GM18511 (cell line): ENCODE measurements around the gene MZF1.

ENCODE experiments used
- ATAC-seq: cut with Tn5 transposase; IDR thresholded peaks from one replicate; pipeline ENCODE4 v1.9.1; 2021; ENCODE audit warnings: mild to moderate bottlenecking, moderate library complexity; ENCODE audit not compliant: unreplicated experiment

Gene MZF1

GRCh38 chr19:58556622-58557220 is 16.4 kb downstream of the MZF1 start:
- ATAC-seq = no peak

- no peak for ATAC-seq
Measured at GRCh38 chr19:58555920-58556621, 17.1 kb downstream of the MZF1 start.

DNA sequence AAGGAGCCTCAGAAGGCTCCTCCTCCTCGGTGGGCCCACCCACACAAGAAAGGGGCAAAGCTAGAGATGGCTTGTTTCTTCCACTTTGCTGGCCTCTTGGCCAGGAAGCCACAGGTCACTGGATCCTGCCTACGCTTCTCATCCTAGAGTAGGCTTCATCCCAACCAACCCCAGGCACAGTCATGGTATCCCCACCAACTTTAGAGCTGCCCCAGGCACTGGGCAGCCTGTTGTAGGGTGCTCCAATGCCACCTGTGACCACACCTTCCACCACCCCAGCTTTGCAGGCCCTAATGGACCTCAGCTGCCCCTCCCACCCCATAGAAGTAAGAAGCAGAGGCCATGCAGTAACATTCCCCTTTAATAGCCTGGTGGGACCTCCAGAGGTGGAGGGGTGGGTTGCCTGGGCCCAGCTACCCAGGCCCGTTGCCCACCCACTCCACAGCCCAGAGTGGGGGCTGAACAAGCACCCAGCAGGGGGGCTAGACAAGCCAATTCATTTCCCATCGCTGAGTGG is 17.7 kb downstream of the MZF1 start:
- no peak for ATAC-seq

GRCh38 chr19:58554494-58555368 is 18.4 kb downstream of the MZF1 start, which contains the start of gene CHMP2A:
Gene CHMP2A, minus strand, starts transcription at chr19:58555105. Its CDS starts 893 bp downstream, at chr19:58554212.
- ATAC-seq = peak; percentile 37

DNA sequence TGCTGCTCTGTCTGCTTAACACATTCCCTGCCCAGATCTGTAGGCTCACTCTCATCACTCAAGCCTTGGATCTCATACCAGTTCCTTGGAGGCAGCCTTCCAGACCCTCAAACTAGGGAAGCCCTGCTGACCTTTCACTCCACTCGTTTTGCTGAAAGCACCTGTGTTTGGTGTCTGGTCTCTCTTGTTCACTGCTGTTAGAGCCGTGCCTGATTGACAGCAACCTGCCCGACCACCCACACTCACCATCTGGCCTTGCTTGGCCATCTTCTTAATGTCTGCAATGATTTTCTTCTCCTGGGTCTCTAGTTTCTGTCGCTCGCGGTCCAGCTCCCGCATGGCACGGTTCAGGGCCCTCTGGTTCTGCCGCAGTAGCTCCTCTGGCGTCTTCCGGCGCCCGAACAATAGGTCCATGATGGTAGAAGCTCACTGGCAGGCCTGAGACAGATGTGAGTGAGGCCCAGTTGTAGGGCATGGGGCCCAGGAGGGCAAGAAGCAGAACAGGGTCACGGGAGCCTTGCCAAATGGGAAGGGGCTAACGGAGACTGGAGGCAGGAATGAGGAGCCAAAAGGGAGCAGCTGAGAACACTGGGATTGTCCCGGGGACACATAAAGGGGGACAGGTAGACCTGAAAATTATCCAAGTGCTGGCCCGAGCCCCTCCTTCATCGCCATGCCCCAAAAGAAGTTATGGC is 19.2 kb downstream of the MZF1 start:
- no peak for ATAC-seq

DNA sequence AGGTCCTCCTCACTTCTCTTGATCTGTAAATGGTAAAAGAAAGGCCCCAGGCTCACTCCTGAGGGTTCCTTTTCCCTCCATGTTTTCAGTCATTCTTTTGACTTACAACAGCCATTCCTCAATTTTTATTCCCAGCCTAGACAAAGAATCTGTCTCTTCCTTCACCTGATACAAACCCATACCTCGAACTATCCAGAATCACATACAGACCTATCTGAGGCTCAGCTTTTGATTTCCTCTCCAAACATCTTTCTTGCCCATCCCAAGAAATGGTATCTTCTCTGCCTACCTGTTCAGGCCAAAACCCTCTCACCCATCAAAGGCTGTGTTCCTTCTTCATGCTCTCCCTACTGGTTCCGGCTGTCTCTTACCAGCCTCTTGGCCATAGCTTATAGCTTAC is 20.5 kb downstream of the MZF1 start:
- ATAC-seq = no peak

DNA sequence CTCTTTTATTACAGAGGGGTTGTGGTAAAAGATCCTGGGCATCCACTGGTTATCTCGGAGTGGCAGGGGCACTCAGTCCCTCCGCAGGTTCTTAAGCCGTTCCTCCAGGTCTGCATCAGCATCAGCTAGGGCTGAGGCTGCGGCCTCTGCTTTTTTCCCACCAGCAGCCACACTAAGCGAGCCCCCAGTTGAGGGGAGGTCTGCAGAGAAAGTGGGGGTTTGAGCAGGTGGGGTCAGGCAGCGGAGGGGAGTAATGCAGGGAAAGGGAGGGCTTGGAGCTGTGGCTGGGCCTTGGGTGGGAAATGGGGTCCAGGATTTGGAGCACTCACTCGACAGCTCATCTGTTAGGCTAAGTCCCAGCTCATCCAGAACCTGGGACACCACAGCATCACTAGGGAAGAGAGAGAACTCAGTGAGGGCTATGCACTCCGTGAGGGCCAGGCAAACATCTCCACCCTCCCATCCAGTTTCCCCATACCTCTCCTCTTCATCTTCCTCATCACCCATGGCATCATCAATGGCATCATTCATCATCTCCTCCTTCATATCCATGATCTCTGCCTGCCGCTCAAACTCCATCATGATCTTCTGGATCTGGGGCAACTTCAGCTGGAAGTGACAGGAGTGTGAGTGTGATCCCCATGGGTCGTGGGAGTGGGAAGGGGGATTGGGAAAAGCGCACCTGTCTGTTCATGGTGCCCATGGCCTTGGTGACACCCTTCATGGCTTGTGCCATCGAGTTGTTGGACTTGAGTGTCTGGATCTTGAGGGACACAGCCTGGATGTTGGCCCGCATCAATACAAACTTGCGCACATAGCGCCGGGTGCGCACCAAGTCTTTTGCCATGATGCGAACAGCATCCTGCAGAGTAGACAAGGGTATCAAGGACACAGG is 21.3 kb downstream of the MZF1 start:
- ATAC-seq = no peak

DNA sequence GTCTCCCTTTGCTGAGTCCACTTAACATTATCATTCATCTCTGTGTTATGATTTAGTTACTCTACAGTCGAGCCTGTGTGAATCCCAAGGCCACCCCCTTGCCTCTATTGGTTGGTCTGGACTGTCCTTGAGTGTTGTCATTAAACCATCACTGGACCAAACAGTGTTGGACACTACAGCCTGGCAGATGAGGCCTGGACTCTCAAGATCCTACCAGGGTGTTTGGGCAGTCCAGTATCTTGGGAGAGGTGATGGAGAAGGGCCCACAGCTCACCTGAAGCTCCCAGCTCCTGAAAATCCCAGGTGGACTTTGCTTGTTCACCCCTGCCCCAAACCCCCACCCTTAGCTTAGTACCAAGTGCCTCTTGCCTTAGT is 22.0 kb downstream of the MZF1 start:
- ATAC-seq = no peak

DNA sequence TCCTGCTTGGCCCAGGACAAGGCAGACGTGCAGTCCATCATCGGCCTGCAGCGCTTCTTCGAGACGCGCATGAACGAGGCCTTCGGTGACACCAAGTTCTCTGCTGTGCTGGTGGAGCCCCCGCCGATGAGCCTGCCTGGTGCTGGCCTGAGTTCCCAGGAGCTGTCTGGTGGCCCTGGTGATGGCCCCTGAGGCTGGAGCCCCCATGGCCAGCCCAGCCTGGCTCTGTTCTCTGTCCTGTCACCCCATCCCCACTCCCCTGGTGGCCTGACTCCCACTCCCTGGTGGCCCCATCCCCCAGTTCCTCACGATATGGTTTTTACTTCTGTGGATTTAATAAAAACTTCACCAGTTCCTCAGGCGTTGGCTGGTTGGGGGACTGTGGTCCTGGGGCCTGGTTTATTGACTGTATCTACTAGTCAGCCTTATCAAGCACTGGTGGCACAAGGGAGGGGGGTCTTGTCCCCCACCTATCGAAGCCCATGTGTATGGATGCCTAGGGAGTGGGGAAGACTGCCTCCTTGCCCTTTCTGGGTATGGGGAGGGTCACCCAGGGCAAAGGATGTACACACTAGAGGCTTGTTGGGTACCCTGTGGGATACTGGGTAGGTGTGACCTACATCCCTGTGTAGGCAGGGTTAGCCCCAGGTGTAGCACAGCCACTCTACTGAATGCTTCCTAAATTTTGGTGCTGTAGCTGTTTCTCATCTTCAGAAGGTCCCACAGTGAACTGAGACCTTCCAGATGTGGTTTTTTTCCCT is 22.6 kb downstream of the MZF1 start:
- ATAC-seq = no peak

GRCh38 chr19:58549664-58550361 is 23.3 kb downstream of the MZF1 start:
- no peak for ATAC-seq

- ATAC-seq = no peak
Measured at GRCh38 chr19:58548859-58549663, 24.1 kb downstream of the MZF1 start.

DNA sequence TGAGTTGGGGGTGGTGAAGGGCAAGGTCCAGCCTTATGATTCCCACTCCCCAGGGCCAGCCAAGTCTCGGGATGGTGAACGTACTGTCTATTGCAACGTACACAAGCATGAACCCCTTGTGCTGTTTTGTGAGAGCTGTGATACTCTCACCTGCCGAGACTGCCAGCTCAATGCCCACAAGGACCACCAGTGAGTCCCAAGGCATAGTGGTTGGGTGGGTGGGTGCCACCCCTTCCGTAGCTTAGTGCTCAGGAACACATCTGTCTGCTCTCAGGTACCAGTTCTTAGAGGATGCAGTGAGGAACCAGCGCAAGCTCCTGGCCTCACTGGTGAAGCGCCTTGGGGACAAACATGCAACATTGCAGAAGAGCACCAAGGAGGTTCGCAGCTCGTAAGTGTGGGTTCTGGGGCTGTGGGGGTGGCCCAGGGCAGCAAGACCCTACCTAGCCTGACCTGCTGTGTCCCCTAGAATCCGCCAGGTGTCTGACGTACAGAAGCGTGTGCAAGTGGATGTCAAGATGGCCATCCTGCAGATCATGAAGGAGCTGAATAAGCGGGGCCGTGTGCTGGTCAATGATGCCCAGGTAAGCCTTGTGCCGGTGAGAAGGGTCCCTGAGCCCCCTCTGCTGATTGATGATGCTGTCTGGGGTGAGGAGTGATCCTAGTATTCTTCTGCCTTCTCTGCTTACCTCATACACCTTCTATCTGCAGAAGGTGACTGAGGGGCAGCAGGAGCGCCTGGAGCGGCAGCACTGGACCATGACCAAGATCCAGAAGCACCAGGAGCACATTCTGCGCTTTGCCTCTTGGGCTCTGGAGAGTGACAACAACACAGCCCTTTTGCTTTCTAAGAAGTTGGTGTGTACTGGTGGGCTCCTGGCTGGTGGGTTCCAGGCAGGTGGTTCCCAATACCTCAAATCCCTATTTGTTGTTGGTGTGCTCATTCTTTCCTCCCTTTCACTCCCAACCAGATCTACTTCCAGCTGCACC is 25.5 kb downstream of the MZF1 start:
- no peak for ATAC-seq

GRCh38 chr19:58546019-58546530 is 27.1 kb downstream of the MZF1 start:
- ATAC-seq = no peak

GRCh38 chr19:58545286-58546018 is 27.7 kb downstream of the MZF1 start:
- ATAC-seq = no peak

GRCh38 chr19:58544591-58545285 is 28.4 kb downstream of the MZF1 start:
- ATAC-seq = peak; percentile 48
